ENCODE measurements around the gene ZNF80.
"Not testable (repeated sequence)": the region's sequence is repeated elsewhere in the genome, so short reads cannot be mapped to it uniquely, and the experiment has no call there.

ZNF80 gene

GRCh38 chr3:114237478-114237877, at the start of gene ZNF80:
Gene ZNF80 (minus strand): TSS chr3:114237578. CDS start chr3:114237074, 504 bp downstream.
- TF ChIP-seq GATA3, GATA2 (IDR thresholded peaks at IDR 0.05; ENCODE audit: low read depth, low read length): not testable (repeated sequence)

- no peak for TF ChIP-seq GATA2 (IDR thresholded peaks at IDR 0.05; ENCODE audit: low read depth, low read length)
- TF ChIP-seq GATA3 (IDR thresholded peaks at IDR 0.05; ENCODE audit: low read depth, low read length): no peak
Measured at GRCh38 chr3:114286266-114286665, 48.9 kb upstream of the ZNF80 start.

- TF ChIP-seq GATA3 (IDR thresholded peaks at IDR 0.05; ENCODE audit: low read depth, low read length) (no peak), GATA2 (IDR thresholded peaks at IDR 0.05; ENCODE audit: low read depth, low read length) (no peak)
Measured at GRCh38 chr3:114285648-114286230, 48.4 kb upstream of the ZNF80 start.

- no peak for TF ChIP-seq GATA2 (IDR thresholded peaks at IDR 0.05; ENCODE audit: low read depth, low read length)
- TF ChIP-seq GATA3 (IDR thresholded peaks at IDR 0.05; ENCODE audit: low read depth, low read length): no peak
Measured at GRCh38 chr3:114284644-114285043, 47.3 kb upstream of the ZNF80 start.

- TF ChIP-seq GATA2 (IDR thresholded peaks at IDR 0.05; ENCODE audit: low read depth, low read length): no peak
- no peak for TF ChIP-seq GATA3 (IDR thresholded peaks at IDR 0.05; ENCODE audit: low read depth, low read length)
Measured at GRCh38 chr3:114274929-114275328, 37.6 kb upstream of the ZNF80 start.

GRCh38 chr3:114272271-114272670, 34.9 kb upstream of the ZNF80 start:
- no peak for TF ChIP-seq GATA3 (IDR thresholded peaks at IDR 0.05; ENCODE audit: low read depth, low read length)
- TF ChIP-seq GATA2 (IDR thresholded peaks at IDR 0.05; ENCODE audit: low read depth, low read length): no peak

- TF ChIP-seq GATA2 (IDR thresholded peaks at IDR 0.05; ENCODE audit: low read depth, low read length) (no peak), GATA3 (IDR thresholded peaks at IDR 0.05; ENCODE audit: low read depth, low read length) (no peak)
Measured at GRCh38 chr3:114270019-114270418, 32.6 kb upstream of the ZNF80 start.

- no peak for TF ChIP-seq GATA2 (IDR thresholded peaks at IDR 0.05; ENCODE audit: low read depth, low read length)
- TF ChIP-seq GATA3 (IDR thresholded peaks at IDR 0.05; ENCODE audit: low read depth, low read length): no peak
Measured at GRCh38 chr3:114260152-114260551, 22.8 kb upstream of the ZNF80 start.

GRCh38 chr3:114259566-114259965, 22.2 kb upstream of the ZNF80 start:
- no peak for TF ChIP-seq GATA3 (IDR thresholded peaks at IDR 0.05; ENCODE audit: low read depth, low read length)
- no peak for TF ChIP-seq GATA2 (IDR thresholded peaks at IDR 0.05; ENCODE audit: low read depth, low read length)

- TF ChIP-seq GATA2 (IDR thresholded peaks at IDR 0.05; ENCODE audit: low read depth, low read length) (no peak), GATA3 (IDR thresholded peaks at IDR 0.05; ENCODE audit: low read depth, low read length) (no peak)
Measured at GRCh38 chr3:114253505-114253904, 16.1 kb upstream of the ZNF80 start.

- TF ChIP-seq GATA2 (IDR thresholded peaks at IDR 0.05; ENCODE audit: low read depth, low read length): no peak
- TF ChIP-seq GATA3 (IDR thresholded peaks at IDR 0.05; ENCODE audit: low read depth, low read length): no peak
Measured at GRCh38 chr3:114252954-114253353, 15.6 kb upstream of the ZNF80 start.

GRCh38 chr3:114242947-114243346, 5.6 kb upstream of the ZNF80 start:
- TF ChIP-seq GATA3 (IDR thresholded peaks at IDR 0.05; ENCODE audit: low read depth, low read length) (no peak), GATA2 (IDR thresholded peaks at IDR 0.05; ENCODE audit: low read depth, low read length) (no peak)

GRCh38 chr3:114241262-114241661, 3.9 kb upstream of the ZNF80 start:
- TF ChIP-seq GATA3 (IDR thresholded peaks at IDR 0.05; ENCODE audit: low read depth, low read length) (no peak), GATA2 (IDR thresholded peaks at IDR 0.05; ENCODE audit: low read depth, low read length) (no peak)

- TF ChIP-seq GATA3 (IDR thresholded peaks at IDR 0.05; ENCODE audit: low read depth, low read length): no peak
- no peak for TF ChIP-seq GATA2 (IDR thresholded peaks at IDR 0.05; ENCODE audit: low read depth, low read length)
Measured at GRCh38 chr3:114235431-114235830, 1.9 kb downstream of the ZNF80 start.

GRCh38 chr3:114234745-114235144, 2.6 kb downstream of the ZNF80 start:
- TF ChIP-seq GATA3 (IDR thresholded peaks at IDR 0.05; ENCODE audit: low read depth, low read length): no peak
- TF ChIP-seq GATA2 (IDR thresholded peaks at IDR 0.05; ENCODE audit: low read depth, low read length): no peak

GRCh38 chr3:114231616-114232015, 5.8 kb downstream of the ZNF80 start:
- TF ChIP-seq GATA2 (IDR thresholded peaks at IDR 0.05; ENCODE audit: low read depth, low read length) (no peak), GATA3 (IDR thresholded peaks at IDR 0.05; ENCODE audit: low read depth, low read length) (no peak)
